ENCODE measurements around the gene TMPRSS2.

TMPRSS2 gene

GRCh38 chr21:41449613-41450012 is 58.3 kb downstream of the TMPRSS2 start:
- DNase-seq (ENCODE audit: low read depth) = no peak

GRCh38 chr21:41447356-41447755 is 60.6 kb downstream of the TMPRSS2 start:
- DNase-seq (ENCODE audit: low read depth) = no peak

GRCh38 chr21:41446586-41446985 is 61.4 kb downstream of the TMPRSS2 start:
- DNase-seq (ENCODE audit: low read depth) = peak; percentile 88

GRCh38 chr21:41445465-41445862 is 62.5 kb downstream of the TMPRSS2 start:
- DNase-seq (ENCODE audit: low read depth) = no peak

GRCh38 chr21:41444703-41445464 is 63.1 kb downstream of the TMPRSS2 start:
- no peak for DNase-seq (ENCODE audit: low read depth)

- DNase-seq (ENCODE audit: low read depth) = no peak
Measured at GRCh38 chr21:41443562-41443961, 64.4 kb downstream of the TMPRSS2 start.

- DNase-seq (ENCODE audit: low read depth) = peak; percentile 60
Measured at GRCh38 chr21:41442481-41443186, 65.3 kb downstream of the TMPRSS2 start.

- no peak for DNase-seq (ENCODE audit: low read depth)
Measured at GRCh38 chr21:41441546-41441945, 66.4 kb downstream of the TMPRSS2 start.

- peak; percentile 63 for DNase-seq (ENCODE audit: low read depth)
Measured at GRCh38 chr21:41439248-41439647, 68.7 kb downstream of the TMPRSS2 start.

- DNase-seq (ENCODE audit: low read depth) = no peak
Measured at GRCh38 chr21:41438425-41439113, 69.4 kb downstream of the TMPRSS2 start.

- DNase-seq (ENCODE audit: low read depth) = no peak
Measured at GRCh38 chr21:41437729-41438128, 70.2 kb downstream of the TMPRSS2 start.

GRCh38 chr21:41435706-41436105 is 72.3 kb downstream of the TMPRSS2 start:
- no peak for DNase-seq (ENCODE audit: low read depth)

- no peak for DNase-seq (ENCODE audit: low read depth)
Measured at GRCh38 chr21:41433566-41433965, 74.4 kb downstream of the TMPRSS2 start.

- no peak for DNase-seq (ENCODE audit: low read depth)
Measured at GRCh38 chr21:41432562-41433460, 75.1 kb downstream of the TMPRSS2 start.

GRCh38 chr21:41431788-41432548 is 76.0 kb downstream of the TMPRSS2 start:
- DNase-seq (ENCODE audit: low read depth) = no peak

GRCh38 chr21:41429925-41430491 is 78.0 kb downstream of the TMPRSS2 start:
- no peak for DNase-seq (ENCODE audit: low read depth)

GRCh38 chr21:41429305-41429704 is 78.7 kb downstream of the TMPRSS2 start:
- DNase-seq (ENCODE audit: low read depth) = no peak

GRCh38 chr21:41428847-41429246 is 79.1 kb downstream of the TMPRSS2 start:
- DNase-seq (ENCODE audit: low read depth) = no peak

GRCh38 chr21:41428311-41428710 is 79.6 kb downstream of the TMPRSS2 start:
- DNase-seq (ENCODE audit: low read depth) = no peak

GRCh38 chr21:41427556-41427955 is 80.4 kb downstream of the TMPRSS2 start:
- no peak for DNase-seq (ENCODE audit: low read depth)
